IMR-90 (cell line): ENCODE measurements around the gene B9D1.

Source experiments
- CTCF ChIP-seq: conservative IDR thresholded peaks from 2 replicates; pipeline ENCODE4 v1.5.1; 2012; ENCODE audit warnings: mild to moderate bottlenecking, low read depth, low read length, improper control_type of control experiment
- FOS ChIP-seq: fragments of 150-350 bp; IDR thresholded peaks from 2 replicates; pipeline ENCODE4 v1.6.1; 2016; ENCODE audit warnings: low read depth, low read length
- POLR2A ChIP-seq: IDR thresholded peaks from 2 replicates; pipeline ENCODE4 v1.6.1; 2012; ENCODE audit warnings: mild to moderate bottlenecking, low read depth, low read length
- RFX5 ChIP-seq: IDR thresholded peaks from 2 replicates; pipeline ENCODE4 v1.8.0; 2012; ENCODE audit warnings: low read depth, mild to moderate bottlenecking, low read length, moderate library complexity

- TF ChIP-seq FOS (no peak), POLR2A (no peak), RFX5 (no peak), CTCF (no peak)
Observed at GRCh38 chr17:19386974-19387920, 24.7 kb upstream of the B9D1 start, which contains the start of gene MFAP4.
